Peyer's patch (tissue), 4 donors: ENCODE measurements around the gene PAQR6. TPM values are rescaled to one million over a fixed set of nuclear protein-coding genes. Genes with fewer than 3 reads are reported as not detected.
A peak's percentile ranks its signal among the peaks of the same experiment; 100 is the strongest.

Experiments used
- DNase-seq, 3 donors: peaks; one replicate each; pipeline ENCODE4 v3.0.0-alpha.2; 2017 to 2019
- H3K27ac ChIP-seq, 4 donors: fragments of 200-600 bp; sonication (generic); one replicate each; pipeline ENCODE4 v1.5.1; 2016 to 2019
- H3K27me3 ChIP-seq, 2 donors: fragments of 200-600 bp; sonication (generic); one replicate each; pipeline ENCODE4 v1.5.1; 2019
- H3K36me3 ChIP-seq, 3 donors: fragments of 200-600 bp; sonication (generic); one replicate each; pipeline ENCODE4 v1.5.1; 2016 to 2019
- H3K4me1 ChIP-seq, 4 donors: fragments of 200-600 bp; sonication (generic); one replicate each; pipeline ENCODE4 v1.5.1; 2016 to 2019
- H3K4me3 ChIP-seq, 4 donors: fragments of 200-600 bp; sonication (generic); 1 replicate in 3 of 4; 2 replicates in 1 of 4; pipeline ENCODE4 v1.5.1; 2016 to 2019; ENCODE audit warnings: mild to moderate bottlenecking in 1 of 4
- H3K9me3 ChIP-seq, 4 donors: fragments of 200-600 bp; sonication (generic); one replicate each; pipeline ENCODE4 v1.5.1; 2016 to 2019; ENCODE audit warnings: mild to moderate bottlenecking in 1 of 4
- POLR2A ChIP-seq, 2 donors: fragments of 450-650 bp; IDR thresholded peaks; one replicate each; pipeline ENCODE4 v1.5.1; 2017; ENCODE audit warnings: antibody characterized with exemption in 2 of 2, mild to moderate bottlenecking in 2 of 2, moderate library complexity in 2 of 2
- total RNA-seq, 4 donors: library from RNA; depleted of rRNA; stranded (reverse); fragments of >200 nt; gene quantifications; one replicate each; pipeline ENCODE4 v1.1.0, GENCODE V29; 2016
- TF ChIP-seq, protein P1 (sequence below), 6 experiments: fragments of 450-650 bp in 4 of 6; fragments of 200-600 bp in 2 of 6; sonication (generic) in 1 of 6; IDR thresholded peaks; one replicate each; pipeline ENCODE4 v1.5.1; 2017 to 2019; ENCODE audit warnings: antibody characterized with exemption in 6 of 6, mild to moderate bottlenecking in 3 of 6, moderate library complexity in 1 of 6

The PAQR6 gene
- total RNA-seq, 4 donors from 2014 or later, result 0.70 to 7.4 (median 4.1) TPM

- no peak for TF ChIP-seq POLR2A (IDR thresholded peaks at IDR 0.05)
- TF ChIP-seq, protein P1, sequence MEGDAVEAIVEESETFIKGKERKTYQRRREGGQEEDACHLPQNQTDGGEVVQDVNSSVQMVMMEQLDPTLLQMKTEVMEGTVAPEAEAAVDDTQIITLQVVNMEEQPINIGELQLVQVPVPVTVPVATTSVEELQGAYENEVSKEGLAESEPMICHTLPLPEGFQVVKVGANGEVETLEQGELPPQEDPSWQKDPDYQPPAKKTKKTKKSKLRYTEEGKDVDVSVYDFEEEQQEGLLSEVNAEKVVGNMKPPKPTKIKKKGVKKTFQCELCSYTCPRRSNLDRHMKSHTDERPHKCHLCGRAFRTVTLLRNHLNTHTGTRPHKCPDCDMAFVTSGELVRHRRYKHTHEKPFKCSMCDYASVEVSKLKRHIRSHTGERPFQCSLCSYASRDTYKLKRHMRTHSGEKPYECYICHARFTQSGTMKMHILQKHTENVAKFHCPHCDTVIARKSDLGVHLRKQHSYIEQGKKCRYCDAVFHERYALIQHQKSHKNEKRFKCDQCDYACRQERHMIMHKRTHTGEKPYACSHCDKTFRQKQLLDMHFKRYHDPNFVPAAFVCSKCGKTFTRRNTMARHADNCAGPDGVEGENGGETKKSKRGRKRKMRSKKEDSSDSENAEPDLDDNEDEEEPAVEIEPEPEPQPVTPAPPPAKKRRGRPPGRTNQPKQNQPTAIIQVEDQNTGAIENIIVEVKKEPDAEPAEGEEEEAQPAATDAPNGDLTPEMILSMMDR (IDR thresholded peaks at IDR 0.05), result no peak
- Histone ChIP-seq H3K4me1 (peaks cover 0 to 24% (median 11%) of the 10 kb centered on the region in 4 donors), H3K27ac (no peak overlapping the region), H3K36me3 (peaks cover 0 to 28% (median 0%) of the 10 kb centered on the region in 3 donors), H3K4me3 (peak overlapping the region in 3 of 4 donors; percentile 39 to 53 (median 50)), H3K27me3 (no peaks in the 10 kb centered on the region), H3K9me3 (no peaks in the 10 kb centered on the region)
- DNase-seq, result no peak
These were observed 1.5 kb downstream of the PAQR6 start for GRCh38 chr1:156246241-156246780.

DNA sequence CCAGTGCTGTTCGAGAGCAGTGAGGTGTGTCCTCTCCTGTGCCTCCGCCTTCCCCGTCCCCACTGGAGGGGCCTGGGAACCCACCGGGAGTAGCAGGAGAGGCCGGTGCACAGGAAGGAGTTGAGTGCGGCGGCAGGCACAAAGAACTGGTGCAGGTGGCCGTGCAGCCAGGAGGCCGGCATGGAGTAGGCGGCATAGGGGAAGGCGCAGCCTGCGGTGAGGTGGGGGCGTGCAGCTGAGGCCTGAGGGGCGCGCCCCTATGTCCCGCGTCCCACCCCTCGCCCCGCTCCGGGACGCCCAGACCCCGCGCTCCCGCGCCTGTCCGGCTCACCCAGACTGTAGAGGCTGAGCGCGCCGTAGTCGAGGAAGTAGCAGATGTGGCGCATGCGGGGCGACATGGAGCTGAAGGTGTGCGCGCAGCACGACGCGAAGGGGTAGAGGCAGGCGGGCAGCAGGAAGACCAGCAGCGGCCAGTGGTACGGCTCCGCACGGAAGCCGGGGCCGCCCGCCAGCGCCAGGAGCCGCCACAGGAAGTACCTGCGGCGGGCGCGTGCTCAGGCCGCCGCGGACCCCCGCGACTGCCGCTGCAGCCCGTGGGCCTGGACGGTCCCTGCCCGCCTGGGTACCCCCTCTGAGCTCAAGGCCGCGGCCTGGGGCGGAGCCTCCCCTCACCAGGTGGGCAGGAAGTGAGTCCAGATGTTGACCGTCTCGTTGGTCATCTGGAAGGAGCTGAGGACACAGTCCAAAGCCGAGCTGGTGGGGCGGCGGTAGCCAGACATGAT is 2.2 kb downstream of the PAQR6 start:
- peaks cover 0 to 24% (median 11%) of the 10 kb centered on the region in 4 donors for H3K4me1 ChIP-seq
- H3K9me3 ChIP-seq, result no peaks in the 10 kb centered on the region
- no peak for TF ChIP-seq POLR2A (IDR thresholded peaks at IDR 0.05)
- TF ChIP-seq, protein P1 (IDR thresholded peaks at IDR 0.05), result no peak
- H3K27me3 ChIP-seq, result no peaks in the 10 kb centered on the region
- H3K27ac ChIP-seq, result no peak overlapping the region
- H3K4me3 ChIP-seq, result peak overlapping the region; percentile 28 to 53 (median 44)
- H3K36me3 ChIP-seq, result peaks cover 0 to 22% (median 0%) of the 10 kb centered on the region in 3 donors
- peak; percentile 25 to 58 (median 56) for DNase-seq

DNA sequence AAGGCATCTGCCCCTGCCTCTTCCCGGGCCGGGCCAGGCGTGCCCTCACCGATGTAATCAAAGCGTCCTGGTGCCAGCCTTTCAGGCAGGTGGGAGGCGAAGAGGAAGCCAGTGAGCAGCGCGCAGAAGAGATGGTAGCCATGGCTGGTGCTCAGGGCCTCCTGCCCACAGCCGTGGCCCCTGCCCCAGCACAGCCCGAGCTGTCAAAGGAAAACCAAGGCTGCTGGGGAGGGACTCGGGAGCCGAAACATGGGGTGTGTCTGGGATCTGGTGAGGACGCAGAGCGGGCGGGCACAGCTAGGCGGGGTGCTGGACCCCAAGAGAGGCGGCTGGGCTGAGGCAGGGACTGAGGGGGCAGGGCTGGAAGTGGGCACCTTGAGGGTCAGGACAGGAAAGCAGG is 3.1 kb downstream of the PAQR6 start:
- TF ChIP-seq, protein P1 (IDR thresholded peaks at IDR 0.05), result no peak
- no peak for TF ChIP-seq POLR2A (IDR thresholded peaks at IDR 0.05)
- DNase-seq, result no peak

GRCh38 chr1:156244126-156244525 is 3.7 kb downstream of the PAQR6 start:
- Histone ChIP-seq H3K9me3 (no peaks in the 10 kb centered on the region), H3K4me1 (peaks cover 0 to 24% (median 11%) of the 10 kb centered on the region in 4 donors), H3K36me3 (peaks cover 0 to 20% (median 0%) of the 10 kb centered on the region in 3 donors), H3K27me3 (no peaks in the 10 kb centered on the region), H3K4me3 (no peak overlapping the region), H3K27ac (no peak overlapping the region)
- TF ChIP-seq POLR2A (IDR thresholded peaks at IDR 0.05), result no peak
- TF ChIP-seq, protein P1 (IDR thresholded peaks at IDR 0.05), result no peak
- no peak for DNase-seq

More for the DNA sequence above, 3.1 kb downstream of the PAQR6 start:
- H3K27ac ChIP-seq, result no peak overlapping the region
- H3K9me3 ChIP-seq, result no peaks in the 10 kb centered on the region
- H3K4me1 ChIP-seq, result peaks cover 0 to 24% (median 11%) of the 10 kb centered on the region in 4 donors
- H3K4me3 ChIP-seq, result no peak overlapping the region
- H3K27me3 ChIP-seq, result no peaks in the 10 kb centered on the region
- peaks cover 0 to 20% (median 0%) of the 10 kb centered on the region in 3 donors for H3K36me3 ChIP-seq

GRCh38 chr1:156242738-156243137 is 5.1 kb downstream of the PAQR6 start:
- Histone ChIP-seq H3K36me3 (peaks cover 0 to 32% (median 0%) of the 10 kb centered on the region in 3 donors), H3K4me1 (peaks cover 0 to 24% (median 11%) of the 10 kb centered on the region in 4 donors), H3K9me3 (no peaks in the 10 kb centered on the region), H3K27me3 (no peaks in the 10 kb centered on the region), H3K27ac (no peak overlapping the region), H3K4me3 (no peak overlapping the region)
- TF ChIP-seq, protein P1 (IDR thresholded peaks at IDR 0.05), result no peak
- no peak for TF ChIP-seq POLR2A (IDR thresholded peaks at IDR 0.05)
- no peak for DNase-seq
